OCI-LY7 (cell line): ENCODE data around the gene TBC1D10A.

Experiments
- EZH2phosphoT487 ChIP-seq: fragments of 200-600 bp; sonication (generic); IDR thresholded peaks from 2 replicates; pipeline ENCODE4 v1.6.1; 2018; ENCODE audit warnings: low read depth, borderline replicate concordance, mild to moderate bottlenecking, mixed run types, antibody characterized with exemption, low read length, moderate library complexity, mixed read lengths
- TF ChIP-seq, protein P1 (sequence below): fragments of 200-600 bp; sonication (generic); conservative IDR thresholded peaks from 2 replicates; pipeline ENCODE4 v1.5.1; 2014; ENCODE audit warnings: mild to moderate bottlenecking, antibody characterized with exemption, low read length, moderate library complexity, mixed read lengths

DNA sequence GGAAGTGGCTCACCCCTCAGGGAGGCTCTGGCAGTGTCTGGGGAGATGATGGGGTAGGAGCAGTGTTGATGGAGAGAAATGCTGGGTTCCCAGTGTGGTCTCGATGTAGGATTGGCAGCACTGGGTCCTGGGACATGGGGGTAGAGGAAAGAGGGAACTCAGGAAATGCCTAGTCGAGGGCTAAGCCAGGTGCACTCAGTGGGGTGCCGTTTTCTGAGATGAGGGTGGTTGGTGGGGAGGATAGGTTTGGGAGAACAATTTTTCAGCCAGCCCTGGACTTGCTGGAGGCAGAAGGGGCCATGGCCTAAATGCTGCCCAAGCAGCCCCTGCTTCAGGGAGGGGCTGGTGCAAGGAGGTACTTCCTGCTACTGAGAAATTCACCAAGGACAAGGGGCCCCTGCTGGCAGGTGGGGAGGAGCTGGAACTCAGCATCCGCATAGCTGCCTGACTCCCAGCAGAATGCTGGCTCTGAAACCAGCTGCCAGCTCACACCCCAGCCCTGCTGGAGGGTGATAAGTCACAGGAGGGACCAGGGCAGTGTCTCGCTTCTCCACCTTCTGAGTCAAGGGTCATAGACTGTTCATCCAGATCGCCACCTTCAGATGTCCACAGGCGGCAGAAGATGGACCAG, 36.0 kb upstream of the TBC1D10A start:
- TF ChIP-seq, protein P1, sequence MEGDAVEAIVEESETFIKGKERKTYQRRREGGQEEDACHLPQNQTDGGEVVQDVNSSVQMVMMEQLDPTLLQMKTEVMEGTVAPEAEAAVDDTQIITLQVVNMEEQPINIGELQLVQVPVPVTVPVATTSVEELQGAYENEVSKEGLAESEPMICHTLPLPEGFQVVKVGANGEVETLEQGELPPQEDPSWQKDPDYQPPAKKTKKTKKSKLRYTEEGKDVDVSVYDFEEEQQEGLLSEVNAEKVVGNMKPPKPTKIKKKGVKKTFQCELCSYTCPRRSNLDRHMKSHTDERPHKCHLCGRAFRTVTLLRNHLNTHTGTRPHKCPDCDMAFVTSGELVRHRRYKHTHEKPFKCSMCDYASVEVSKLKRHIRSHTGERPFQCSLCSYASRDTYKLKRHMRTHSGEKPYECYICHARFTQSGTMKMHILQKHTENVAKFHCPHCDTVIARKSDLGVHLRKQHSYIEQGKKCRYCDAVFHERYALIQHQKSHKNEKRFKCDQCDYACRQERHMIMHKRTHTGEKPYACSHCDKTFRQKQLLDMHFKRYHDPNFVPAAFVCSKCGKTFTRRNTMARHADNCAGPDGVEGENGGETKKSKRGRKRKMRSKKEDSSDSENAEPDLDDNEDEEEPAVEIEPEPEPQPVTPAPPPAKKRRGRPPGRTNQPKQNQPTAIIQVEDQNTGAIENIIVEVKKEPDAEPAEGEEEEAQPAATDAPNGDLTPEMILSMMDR: no peak
- TF ChIP-seq EZH2phosphoT487: no peak
